Stomach (tissue), 9 donors: Measurements from ENCODE around the gene TECPR1. TPM values are rescaled to one million over a fixed set of nuclear protein-coding genes. Genes with fewer than 3 reads are reported as not detected.
A peak's percentile ranks its signal among the peaks of the same experiment; 100 is the strongest.

Source experiments
- DNase-seq, 2 donors: peaks; one replicate each; pipeline versions ENCODE4 v3.0.0 to v3.0.0-alpha.2; 2013 to 2019
- H3K27ac ChIP-seq, 5 donors: fragments of 200-600 bp in 4 of 5; sonication (generic) in 4 of 5; one replicate each; pipeline ENCODE4 v1.5.1; 2013 to 2019; ENCODE audit warnings: mild to moderate bottlenecking in 1 of 5, moderate library complexity in 1 of 5
- H3K27me3 ChIP-seq, 3 donors: fragments of 200-600 bp; sonication (generic); one replicate each; pipeline ENCODE4 v1.5.1; 2017 to 2019; ENCODE audit warnings: mixed run types in 1 of 3
- H3K36me3 ChIP-seq, 4 donors: fragments of 200-600 bp; sonication (generic); 1 replicate in 3 of 4; 2 replicates in 1 of 4; pipeline ENCODE4 v1.5.1; 2016 to 2019
- H3K4me1 ChIP-seq, 4 donors: fragments of 200-600 bp; sonication (generic); one replicate each; pipeline ENCODE4 v1.5.1; 2016 to 2019
- H3K4me3 ChIP-seq, 4 donors: fragments of 200-600 bp; sonication (generic) in 3 of 4; one replicate each; pipeline ENCODE4 v1.5.1; 2016 to 2019; ENCODE audit warnings: mild to moderate bottlenecking in 1 of 4
- H3K9me3 ChIP-seq, 4 donors: fragments of 200-600 bp; sonication (generic); one replicate each; pipeline ENCODE4 v1.5.1; 2016 to 2019
- CTCF ChIP-seq, 7 experiments: fragments of 450-650 bp in 4 of 7; fragments of 200-600 bp in 3 of 7; sonication (generic) in 3 of 7; IDR thresholded peaks; one replicate each; pipeline ENCODE4 v1.5.1; 2016 to 2019; ENCODE audit warnings: antibody characterized with exemption in 7 of 7, control low read depth in 2 of 7, mild to moderate bottlenecking in 1 of 7
- EP300 ChIP-seq: sonication (generic); formaldehyde crosslinking; IDR thresholded peaks from one replicate; pipeline ENCODE4 v1.6.1; 2017; ENCODE audit warnings: antibody characterized with exemption
- POLR2A ChIP-seq, 4 donors: fragments of 450-650 bp; IDR thresholded peaks; one replicate each; pipeline ENCODE4 v1.6.1; 2016; ENCODE audit warnings: antibody characterized with exemption in 4 of 4, control low read depth in 2 of 4, mild to moderate bottlenecking in 1 of 4, moderate library complexity in 1 of 4
- POLR2AphosphoS5 ChIP-seq, 3 donors: sonication (generic); formaldehyde crosslinking; IDR thresholded peaks; one replicate each; pipeline ENCODE4 v1.6.1; 2016; ENCODE audit warnings: antibody characterized with exemption in 3 of 3
- WGBS, 5 donors: extraction: QIAGEN DNeasy Blood & Tissue Kit in 3 of 5; methylation state at CpG; one replicate each; pipeline versions ENCODE4 v1.1.5 to v1.1.7; 2013 to 2018; 5-methylcytosine and 5-hydroxymethylcytosine counted together
- intact Hi-C: fragments of 100-400 bp; cut with DNase I; formaldehyde crosslinking; loops from one replicate; pipeline ENCODE4 v1.15.1; 2023; ENCODE audit warnings: low total_unique reads
- polyA plus RNA-seq, 3 donors: library from polyadenylated mRNA; stranded (reverse); fragments of 200-250 nt; gene quantifications; one replicate each; pipeline ENCODE4 v1.2.3, GENCODE V29; 2013
- total RNA-seq, 5 donors: library from RNA; depleted of rRNA; stranded (reverse); fragments of >200 nt; gene quantifications; one replicate each; pipeline versions ENCODE4 v1.1.0 to v1.2.3, GENCODE V29; 2014 to 2016
- donor health status: healthy with polysubstance abuse.
- donor health status: Bipolar disorder and iron deficiency.
- donor health status: healthy.

TECPR1 gene
- total and polyA plus RNA-seq, 8 donors, result 8.8 to 70.7 (median 28.8) TPM

- Histone ChIP-seq H3K27me3 (no peaks in the 10 kb centered on the region), H3K4me1 (peaks cover 27 to 58% (median 35%) of the 10 kb centered on the region in 4 donors), H3K9me3 (no peaks in the 10 kb centered on the region), H3K4me3 (no peak overlapping the region), H3K27ac (peak overlapping the region in 2 of 5 donors; percentile 88 to 94), H3K36me3 (peaks cover 10 to 42% (median 25%) of the 10 kb centered on the region in 4 donors)
- DNase-seq, result no peak
- TF ChIP-seq CTCF (IDR thresholded peaks at IDR 0.05) (no peak), EP300 (no peak), POLR2AphosphoS5 (IDR thresholded peaks at IDR 0.05) (no peak), POLR2A (IDR thresholded peaks at IDR 0.05) (no peak)
- intact Hi-C loops, result loop anchor here (5.0 kb wide), 1 partner anchor 226 kb away; no protein-coding TSS in a partner anchor
- WGBS, 5 donors, result 87 to 95% (median 94%) methylated on average over 9 to 12 of the region's 12 CpGs
Observed at GRCh38 chr7:98248156-98248555, 3.9 kb downstream of the TECPR1 start.

- intact Hi-C loops, result loop anchor here (5.0 kb wide), 1 partner anchor 223 kb away; no protein-coding TSS in a partner anchor
- H3K27ac ChIP-seq, result no peak overlapping the region
Observed at GRCh38 chr7:98244871-98245270, 7.2 kb downstream of the TECPR1 start.

GRCh38 chr7:98242934-98243333, 9.1 kb downstream of the TECPR1 start:
- Histone ChIP-seq H3K9me3 (no peaks in the 10 kb centered on the region), H3K36me3 (peaks cover 24 to 82% (median 66%) of the 10 kb centered on the region in 4 donors), H3K4me1 (peaks cover 0 to 18% (median 0%) of the 10 kb centered on the region in 4 donors), H3K27me3 (no peaks in the 10 kb centered on the region), H3K4me3 (no peak overlapping the region), H3K27ac (no peak overlapping the region)
- intact Hi-C loops, result no loop called here
- DNase-seq, result no peak
- WGBS, 5 donors, result 86 to 96% (median 94%) methylated on average over 2 to 4 of the region's 4 CpGs
- no peak for TF ChIP-seq EP300

More at GRCh38 chr7:98244871-98245270, 7.2 kb downstream of the TECPR1 start:
- Histone ChIP-seq H3K4me3 (no peak overlapping the region), H3K27me3 (no peaks in the 10 kb centered on the region), H3K9me3 (no peaks in the 10 kb centered on the region), H3K4me1 (peaks cover 2 to 31% (median 9%) of the 10 kb centered on the region in 4 donors), H3K36me3 (peaks cover 15 to 66% (median 47%) of the 10 kb centered on the region in 4 donors)
- DNase-seq, result no peak
- TF ChIP-seq EP300, result no peak
- TF ChIP-seq POLR2AphosphoS5 (IDR thresholded peaks at IDR 0.05), result no peak
- no peak for TF ChIP-seq CTCF (IDR thresholded peaks at IDR 0.05)
- no peak for TF ChIP-seq POLR2A (IDR thresholded peaks at IDR 0.05)
- WGBS, 5 donors, result 92 to 97% (median 95%) methylated on average over 13 to 14 of the region's 14 CpGs

- 95 to 100% (median 96%) methylated on average over 1 of the region's 1 CpG for WGBS, 5 donors
- peaks cover 0 to 18% (median 0%) of the 10 kb centered on the region in 4 donors for H3K4me1 ChIP-seq
- intact Hi-C loops, result no loop called here
- DNase-seq, result no peak
- no peak for TF ChIP-seq POLR2A (IDR thresholded peaks at IDR 0.05)
- TF ChIP-seq POLR2AphosphoS5 (IDR thresholded peaks at IDR 0.05), result no peak
- no peak for TF ChIP-seq EP300
- TF ChIP-seq CTCF (IDR thresholded peaks at IDR 0.05), result no peak
- H3K27ac ChIP-seq, result no peak overlapping the region
- H3K4me3 ChIP-seq, result no peak overlapping the region
- H3K27me3 ChIP-seq, result no peaks in the 10 kb centered on the region
- H3K36me3 ChIP-seq, result peaks cover 24 to 82% (median 72%) of the 10 kb centered on the region in 4 donors
- H3K9me3 ChIP-seq, result no peaks in the 10 kb centered on the region
Observed at GRCh38 chr7:98242342-98242741, 9.7 kb downstream of the TECPR1 start.

- H3K27ac ChIP-seq, result peak overlapping the region in 1 of 5 donors; percentile 23
- H3K27me3 ChIP-seq, result no peaks in the 10 kb centered on the region
- intact Hi-C loops, result no loop called here
- DNase-seq, result no peak
- peaks cover 0 to 18% (median 0%) of the 10 kb centered on the region in 4 donors for H3K4me1 ChIP-seq
- H3K4me3 ChIP-seq, result no peak overlapping the region
- 80 to 87% (median 84%) methylated on average over 14 to 16 of the region's 16 CpGs for WGBS, 5 donors
- no peaks in the 10 kb centered on the region for H3K9me3 ChIP-seq
- H3K36me3 ChIP-seq, result peaks cover 24 to 84% (median 76%) of the 10 kb centered on the region in 4 donors
- TF ChIP-seq POLR2AphosphoS5 (IDR thresholded peaks at IDR 0.05) (no peak), POLR2A (IDR thresholded peaks at IDR 0.05) (no peak), EP300 (no peak), CTCF (IDR thresholded peaks at IDR 0.05) (no peak)
Observed at GRCh38 chr7:98241674-98242241, 10.3 kb downstream of the TECPR1 start.
